Pancreas (tissue), 10 donors: ENCODE results near the gene CYP1A1. TPM values are rescaled to one million over a fixed set of nuclear protein-coding genes. Genes with fewer than 3 reads are reported as not detected.

Experiments
- ATAC-seq, 4 donors: fragments of 200-7000 bp; cut with Tn5 transposase; one replicate each; pipeline versions ENCODE4 v1.8.0 to v1.9.1; 2020; ENCODE audit warnings: mild to moderate bottlenecking in 4 of 4, moderate library complexity in 4 of 4
- DNase-seq, 6 donors: peaks; one replicate each; pipeline ENCODE4 v3.0.0-alpha.2; 2020
- FAIRE-seq: peaks from 2 replicates; lab custom pipeline; 2012; peaks lifted over from hg19 to GRCh38; lab: Jason Lieb, UNC
- H3K27ac ChIP-seq, 4 donors: fragments of 200-600 bp; sonication (generic); 1 replicate in 3 of 4; 2 replicates in 1 of 4; pipeline versions ENCODE4 v1.5.0 to v1.8.0; 2020
- H3K27me3 ChIP-seq, 4 donors: fragments of 200-600 bp; one replicate each; pipeline ENCODE4 v1.8.0; 2021
- H3K36me3 ChIP-seq, 3 donors: fragments of 200-600 bp; sonication (generic) in 1 of 3; one replicate each; pipeline versions ENCODE4 v1.5.0 to v1.8.0; 2020 to 2021
- H3K4me1 ChIP-seq, 3 donors: fragments of 200-600 bp; one replicate each; pipeline ENCODE4 v1.8.0; 2021
- H3K4me3 ChIP-seq, 4 donors: fragments of 200-600 bp; sonication (generic) in 2 of 4; one replicate each; pipeline versions ENCODE4 v1.5.0 to v1.8.0; 2020 to 2021
- H3K9me3 ChIP-seq, 4 donors: fragments of 200-600 bp; one replicate each; pipeline ENCODE4 v1.8.0; 2021
- CTCF ChIP-seq, 4 donors: fragments of 200-600 bp; sonication (generic) in 3 of 4; IDR thresholded peaks; one replicate each; pipeline versions ENCODE4 v1.5.0 to v1.8.0; 2021; ENCODE audit warnings: antibody characterized with exemption in 4 of 4
- WGBS, 2 donors: extraction: QIAGEN DNeasy Blood & Tissue Kit; methylation state at CpG; one replicate each; pipeline ENCODE4 v1.1.7; 2013; 5-methylcytosine and 5-hydroxymethylcytosine counted together
- intact Hi-C, 3 donors: fragments of 100-400 bp; cut with DNase I; formaldehyde crosslinking; loops; one replicate each; pipeline versions ENCODE4 v1.11.1 to v1.14.2; 2022
- polyA plus RNA-seq, 2 donors: library from polyadenylated mRNA; stranded (reverse); fragments of 200-250 nt; gene quantifications; one replicate each; pipeline ENCODE4 v1.2.3, GENCODE V29; 2013
- total RNA-seq, 6 donors: library from RNA; stranded (reverse); fragmentation: NEBNext Ultra II Directional in 4 of 6; extraction: Animal tissue kit (Norgen Biotek cat#: 25700) in 4 of 6; gene quantifications; one replicate each; pipeline versions ENCODE4 v1.2.1 to v1.2.4, GENCODE V29; 2021 to 2023
- donor health status: healthy with polysubstance abuse.
- donor health status: DM: no; HTN: no; CAD: no; lungs with moderate emphysema.
- donor health status: DM: no; HTN: no; CAD: no.
- donor health status: control.
- donor health status: control.
- donor health status: Bipolar disorder and iron deficiency.
- donor health status: DM: yes; HTN: yes; CAD: no.
- donor health status: DM: no; HTN: no; CAD: no.
- donor health status: DM: no; HTN: no; CAD: no.
- donor health status: DM: yes; HTN: yes; CAD: no.

The CYP1A1 gene
- total and polyA plus RNA-seq, 8 donors: 0.12 to 1.1 (median 0.19) TPM; not detected in 3

GRCh38 chr15:74709892-74710291 lies 15.4 kb downstream of the CYP1A1 start:
- Histone ChIP-seq H3K9me3 (no peaks in the 10 kb centered on the region), H3K36me3 (no peaks in the 10 kb centered on the region), H3K4me1 (no peaks in the 10 kb centered on the region), H3K27ac (no peak overlapping the region), H3K27me3 (no peaks in the 10 kb centered on the region), H3K4me3 (no peak overlapping the region)
- ATAC-seq (no peak), DNase-seq (no peak), FAIRE-seq (no peak)
- 28 to 38% methylated on average over 3 of the region's 3 CpGs for WGBS, 2 donors
- intact Hi-C loops: no loop called here
- TF ChIP-seq CTCF (IDR thresholded peaks at IDR 0.05): no peak

GRCh38 chr15:74709011-74709410 lies 16.3 kb downstream of the CYP1A1 start:
- ATAC-seq (no peak), DNase-seq (no peak), FAIRE-seq (no peak)
- no peak for TF ChIP-seq CTCF (IDR thresholded peaks at IDR 0.05)
- intact Hi-C loops: no loop called here
- 14 to 19% methylated on average over 1 of the region's 1 CpG for WGBS, 2 donors
- Histone ChIP-seq H3K9me3 (no peaks in the 10 kb centered on the region), H3K4me1 (no peaks in the 10 kb centered on the region), H3K27me3 (no peaks in the 10 kb centered on the region), H3K27ac (no peak overlapping the region), H3K4me3 (no peak overlapping the region), H3K36me3 (no peaks in the 10 kb centered on the region)

GRCh38 chr15:74696808-74697207 lies 28.5 kb downstream of the CYP1A1 start:
- no peak for FAIRE-seq

GRCh38 chr15:74696398-74696729 lies 29.0 kb downstream of the CYP1A1 start:
- H3K36me3 ChIP-seq: no peaks in the 10 kb centered on the region
- no peak for FAIRE-seq
- 2 to 3% methylated on average over 10 of the region's 10 CpGs for WGBS, 2 donors
- DNase-seq: no peak
- no peak for TF ChIP-seq CTCF (IDR thresholded peaks at IDR 0.05)
- H3K9me3 ChIP-seq: no peaks in the 10 kb centered on the region
- intact Hi-C loops: no loop called here
- no peaks in the 10 kb centered on the region for H3K27me3 ChIP-seq
- ATAC-seq: no peak
- peaks cover 0 to 13% (median 3%) of the 10 kb centered on the region in 3 donors for H3K4me1 ChIP-seq
- H3K4me3 ChIP-seq: peak overlapping the region; percentile 65 to 86 (median 74)
- no peak overlapping the region for H3K27ac ChIP-seq

More at GRCh38 chr15:74696808-74697207, 28.5 kb downstream of the CYP1A1 start:
- ATAC-seq: no peak
- WGBS, 2 donors: 29 to 39% methylated on average over 2 of the region's 2 CpGs
- H3K4me3 ChIP-seq: peak overlapping the region in 1 of 4 donors; percentile 83
- no peaks in the 10 kb centered on the region for H3K27me3 ChIP-seq
- H3K4me1 ChIP-seq: peaks cover 0 to 13% (median 3%) of the 10 kb centered on the region in 3 donors
- TF ChIP-seq CTCF (IDR thresholded peaks at IDR 0.05): no peak
- H3K36me3 ChIP-seq: no peaks in the 10 kb centered on the region
- no peak for DNase-seq
- intact Hi-C loops: no loop called here
- H3K9me3 ChIP-seq: no peaks in the 10 kb centered on the region
- H3K27ac ChIP-seq: no peak overlapping the region

GRCh38 chr15:74695597-74696397 lies 29.5 kb downstream of the CYP1A1 start, which contains the start of gene EDC3:
Gene EDC3, minus strand, starts transcription at chr15:74696024. Its CDS starts 20,900 bp downstream, at chr15:74675124.
- H3K4me3 ChIP-seq: peak within 1 kb of the TSS; percentile 65 to 86 (median 74)
- peak; percentile 97 to 100 (median 98) for ATAC-seq
- H3K9me3 ChIP-seq: no peaks in the 10 kb centered on the region
- H3K27ac ChIP-seq: peak within 1 kb of the TSS in 2 of 4 donors; percentile 53 to 55
- H3K4me1 ChIP-seq: peaks cover 0 to 13% (median 3%) of the 10 kb centered on the region in 3 donors
- H3K27me3 ChIP-seq: no peaks in the 10 kb centered on the region
- FAIRE-seq: no peak
- intact Hi-C loops: no loop called here
- TF ChIP-seq CTCF (IDR thresholded peaks at IDR 0.05): no peak
- 0% methylated on average over 46 of the region's 46 CpGs for WGBS, 2 donors
- H3K36me3 ChIP-seq: no peaks in the 10 kb centered on the region
- peak; percentile 79 to 93 (median 84) for DNase-seq
